GM12874 (cell line): Measurements from ENCODE around the gene TMEM132E.

Experiments used
- CTCF ChIP-seq: IDR thresholded peaks from 2 replicates; pipeline ENCODE4 v1.5.1; 2011; ENCODE audit warnings: low read depth, mild to moderate bottlenecking, control low read depth, low read length, moderate library complexity; ENCODE audit not compliant: insufficient read depth

TMEM132E gene

GRCh38 chr17:34580685-34581445 lies 1.5 kb downstream of the TMEM132E start:
- no peak for TF ChIP-seq CTCF

GRCh38 chr17:34581446-34582184 lies 2.2 kb downstream of the TMEM132E start:
- no peak for TF ChIP-seq CTCF

- TF ChIP-seq CTCF: no peak
These were observed 3.0 kb downstream of the TMEM132E start for GRCh38 chr17:34582185-34582900.

- TF ChIP-seq CTCF: no peak
These were observed 3.5 kb downstream of the TMEM132E start for GRCh38 chr17:34582901-34583245.

GRCh38 chr17:34584805-34585416 lies 5.5 kb downstream of the TMEM132E start:
- no peak for TF ChIP-seq CTCF

- TF ChIP-seq CTCF: no peak
These were observed 7.0 kb downstream of the TMEM132E start for GRCh38 chr17:34586346-34586846.

- no peak for TF ChIP-seq CTCF
These were observed 8.9 kb downstream of the TMEM132E start for GRCh38 chr17:34588266-34588665.
